ENCODE results near the gene RCCD1.
"Not testable (repeated sequence)": the region's sequence is repeated elsewhere in the genome, so short reads cannot be mapped to it uniquely, and the experiment has no call there.

The RCCD1 gene

GRCh38 chr15:90954712-90955623 lies at the start of gene RCCD1:
RCCD1 (plus strand) TSS chr15:90954884; CDS start chr15:90956735, 1,851 bp downstream.
- peak; percentile 88 for DNase-seq (ENCODE audit: extremely low read depth, low read depth)
- peak within 1 kb of the TSS; percentile 55 for H3K4me3 ChIP-seq (replicated peaks; ENCODE audit: low read depth, low read length)
- no peak for TF ChIP-seq CTCF (IDR thresholded peaks at IDR 0.05; ENCODE audit: low read depth, low read length, missing control alignments)

GRCh38 chr15:90905306-90906180 lies 49.1 kb upstream of the RCCD1 start:
- no peak for DNase-seq (ENCODE audit: extremely low read depth, low read depth)
- no peak for TF ChIP-seq CTCF (IDR thresholded peaks at IDR 0.05; ENCODE audit: low read depth, low read length, missing control alignments)
- H3K4me3 ChIP-seq (replicated peaks; ENCODE audit: low read depth, low read length): no peak overlapping the region

GRCh38 chr15:90906181-90906849 lies 48.4 kb upstream of the RCCD1 start:
- no peak for DNase-seq (ENCODE audit: extremely low read depth, low read depth)
- H3K4me3 ChIP-seq (replicated peaks; ENCODE audit: low read depth, low read length): no peak overlapping the region
- TF ChIP-seq CTCF (IDR thresholded peaks at IDR 0.05; ENCODE audit: low read depth, low read length, missing control alignments): no peak

GRCh38 chr15:90907051-90907660 lies 47.5 kb upstream of the RCCD1 start:
- no peak overlapping the region for H3K4me3 ChIP-seq (replicated peaks; ENCODE audit: low read depth, low read length)
- DNase-seq (ENCODE audit: extremely low read depth, low read depth): no peak
- no peak for TF ChIP-seq CTCF (IDR thresholded peaks at IDR 0.05; ENCODE audit: low read depth, low read length, missing control alignments)

- no peak for TF ChIP-seq CTCF (IDR thresholded peaks at IDR 0.05; ENCODE audit: low read depth, low read length, missing control alignments)
- H3K4me3 ChIP-seq (replicated peaks; ENCODE audit: low read depth, low read length): no peak overlapping the region
- DNase-seq (ENCODE audit: extremely low read depth, low read depth): no peak
Observed at GRCh38 chr15:90907838-90908507, 46.7 kb upstream of the RCCD1 start.

GRCh38 chr15:90909449-90909848 lies 45.2 kb upstream of the RCCD1 start:
- DNase-seq (ENCODE audit: extremely low read depth, low read depth); H3K4me3 ChIP-seq (replicated peaks; ENCODE audit: low read depth, low read length): not testable (repeated sequence)
